Activated naive CD4-positive, alpha-beta T cell treated with anti-CD3 and anti-CD28 coated beads, Interleukin-2, amount 50 U/mL, for 16 hours (primary cell): Measurements from ENCODE around the gene FERMT1.

Experiments used
- DNase-seq: peaks from one replicate; pipeline ENCODE4 v3.0.0-alpha.2; 2020

Gene FERMT1

GRCh38 chr20:6122873-6123648 lies at the start of gene FERMT1:
FERMT1 (minus strand) TSS chr20:6123030; CDS start chr20:6119554, 3,476 bp downstream.
- DNase-seq = peak; percentile 17

GRCh38 chr20:6169251-6169650 lies 46.4 kb upstream of the FERMT1 start:
- no peak for DNase-seq

DNA sequence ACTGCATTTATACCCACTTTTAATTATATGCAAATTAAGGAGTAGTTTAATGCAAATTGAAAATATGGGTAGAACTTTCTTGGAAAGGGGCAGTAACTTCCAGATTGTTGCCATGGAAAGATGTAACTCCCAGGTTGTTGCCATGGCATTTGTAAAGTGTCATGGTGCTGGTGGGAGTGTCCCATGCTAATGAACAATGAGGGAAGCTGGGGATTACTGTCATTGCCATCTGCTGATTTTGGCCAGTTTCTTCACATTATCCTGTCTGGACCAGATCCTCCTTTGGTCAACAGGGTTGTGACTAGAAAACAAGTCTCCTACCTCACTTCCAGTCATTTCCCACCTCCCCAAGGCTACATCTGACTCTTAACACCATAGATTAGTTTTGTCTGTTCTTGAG lies 45.4 kb upstream of the FERMT1 start:
- no peak for DNase-seq

GRCh38 chr20:6165346-6165745 lies 42.5 kb upstream of the FERMT1 start:
- DNase-seq = no peak

- DNase-seq = no peak
Observed at GRCh38 chr20:6164421-6165341, 41.9 kb upstream of the FERMT1 start.

GRCh38 chr20:6160736-6161135 lies 37.9 kb upstream of the FERMT1 start:
- DNase-seq = no peak

DNA sequence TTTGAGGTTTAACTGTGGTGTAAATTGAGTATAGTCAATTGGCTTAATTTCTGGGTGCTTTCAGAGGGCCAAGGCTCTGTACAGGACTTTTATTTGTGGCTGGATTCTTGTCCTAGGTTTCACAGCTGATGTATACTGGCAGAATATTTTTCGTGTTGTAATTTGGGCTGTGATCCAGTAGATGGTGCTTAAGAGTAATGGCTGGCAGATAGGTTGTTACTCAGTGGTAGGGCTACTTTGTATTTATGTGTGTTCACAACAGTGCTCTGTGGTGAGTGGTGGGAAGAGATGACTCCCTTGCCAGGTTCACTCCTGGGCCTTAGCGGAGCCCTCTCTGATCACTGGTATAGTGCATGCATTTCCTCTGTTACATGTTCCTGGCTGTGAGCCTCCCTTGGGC lies 34.5 kb upstream of the FERMT1 start:
- DNase-seq = no peak

GRCh38 chr20:6152777-6153176 lies 29.9 kb upstream of the FERMT1 start:
- no peak for DNase-seq

GRCh38 chr20:6148073-6148472 lies 25.2 kb upstream of the FERMT1 start:
- DNase-seq = no peak

DNA sequence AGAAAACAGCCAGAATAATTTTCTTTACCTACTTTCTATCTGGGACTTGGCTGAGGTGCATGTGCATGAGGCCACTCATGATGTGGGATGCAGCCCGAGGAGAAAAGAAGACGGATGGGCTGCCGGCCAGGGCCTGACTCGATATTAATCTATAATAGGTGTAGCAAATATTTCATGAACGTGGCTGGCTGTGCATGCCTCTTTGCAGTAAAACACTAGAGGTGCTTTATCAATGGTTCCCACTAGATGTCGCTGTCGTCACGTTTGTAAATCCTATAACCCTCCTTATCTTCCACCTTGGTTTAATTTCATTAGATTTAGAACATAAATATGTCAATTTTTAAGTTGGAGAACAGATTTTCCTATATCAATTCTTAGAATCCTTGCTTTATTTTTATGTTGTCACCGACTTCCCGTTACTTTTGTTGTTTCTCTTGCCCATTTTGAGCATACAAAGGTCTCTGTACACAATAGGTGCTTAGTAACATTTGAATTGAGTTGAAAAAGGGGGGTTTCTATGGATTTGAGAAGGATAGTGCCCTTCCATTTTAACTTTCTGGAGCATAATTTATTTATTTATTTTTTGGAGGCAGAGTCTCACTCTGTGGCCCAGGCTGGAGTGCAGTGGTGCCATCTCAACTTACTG lies 19.6 kb upstream of the FERMT1 start:
- peak; percentile 21 for DNase-seq

DNA sequence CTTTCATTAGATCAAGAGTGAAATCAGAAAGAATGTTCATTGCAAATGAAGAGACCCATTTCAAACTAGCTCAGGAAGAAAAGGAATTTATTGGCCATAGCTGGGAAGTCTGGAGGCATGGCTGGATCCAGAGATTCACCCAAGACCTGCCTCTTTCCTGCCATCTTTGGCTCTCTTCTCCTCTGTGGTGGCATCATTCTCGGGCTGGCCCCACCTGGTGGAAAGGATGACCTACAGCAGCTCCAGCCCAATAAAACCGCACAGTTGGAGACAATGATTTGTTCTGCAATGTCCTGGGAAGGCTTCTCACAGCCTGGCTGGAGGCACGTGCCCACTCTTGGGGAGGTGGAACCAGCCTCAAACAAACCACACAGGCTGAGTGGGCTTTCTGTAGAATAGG lies 18.1 kb upstream of the FERMT1 start:
- DNase-seq = no peak

- DNase-seq = no peak
Observed at GRCh38 chr20:6135347-6135746, 12.5 kb upstream of the FERMT1 start.

DNA sequence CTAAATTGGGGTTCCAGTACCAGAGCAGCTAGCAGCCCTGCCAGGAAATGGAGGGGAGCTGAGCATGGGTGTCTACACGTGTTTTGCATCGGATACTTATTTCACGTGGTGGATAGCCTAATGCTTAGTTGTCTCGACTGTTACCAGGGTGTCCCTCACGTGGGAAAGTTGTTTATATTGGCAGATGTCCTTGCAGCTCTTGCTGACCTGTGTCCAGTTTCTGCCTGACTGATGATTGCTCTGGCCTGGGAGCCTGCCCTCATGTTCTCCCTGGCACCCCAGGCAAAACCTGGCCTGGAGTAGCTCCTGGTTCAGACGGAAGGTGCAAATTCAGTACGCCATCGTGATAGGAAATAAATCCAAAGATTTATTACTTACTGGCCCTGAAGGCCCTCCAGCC lies 11.8 kb upstream of the FERMT1 start:
- no peak for DNase-seq

GRCh38 chr20:6130045-6130444 lies 7.2 kb upstream of the FERMT1 start:
- no peak for DNase-seq

- DNase-seq = no peak
Observed at GRCh38 chr20:6127825-6128224, 5.0 kb upstream of the FERMT1 start.

- DNase-seq = no peak
Observed at GRCh38 chr20:6126846-6127245, 4.0 kb upstream of the FERMT1 start.

DNA sequence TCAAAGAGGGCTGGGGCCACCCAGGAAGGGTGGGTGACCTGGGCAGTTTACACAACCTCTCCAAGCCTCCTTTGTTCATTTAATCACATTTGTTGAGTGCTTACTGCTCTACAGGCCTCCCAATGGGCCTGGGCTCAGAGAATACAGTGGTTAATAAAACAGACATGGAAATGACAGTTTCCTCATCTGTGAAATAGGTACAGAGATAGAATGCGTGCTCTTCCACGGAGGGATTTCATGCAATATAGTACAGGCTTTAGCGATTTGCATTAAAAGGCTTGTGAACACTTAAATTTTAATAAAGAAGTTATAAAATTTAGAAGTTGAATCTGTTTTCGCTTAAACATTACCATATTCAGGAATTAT lies 802 bp upstream of the FERMT1 start:
- no peak for DNase-seq

DNA sequence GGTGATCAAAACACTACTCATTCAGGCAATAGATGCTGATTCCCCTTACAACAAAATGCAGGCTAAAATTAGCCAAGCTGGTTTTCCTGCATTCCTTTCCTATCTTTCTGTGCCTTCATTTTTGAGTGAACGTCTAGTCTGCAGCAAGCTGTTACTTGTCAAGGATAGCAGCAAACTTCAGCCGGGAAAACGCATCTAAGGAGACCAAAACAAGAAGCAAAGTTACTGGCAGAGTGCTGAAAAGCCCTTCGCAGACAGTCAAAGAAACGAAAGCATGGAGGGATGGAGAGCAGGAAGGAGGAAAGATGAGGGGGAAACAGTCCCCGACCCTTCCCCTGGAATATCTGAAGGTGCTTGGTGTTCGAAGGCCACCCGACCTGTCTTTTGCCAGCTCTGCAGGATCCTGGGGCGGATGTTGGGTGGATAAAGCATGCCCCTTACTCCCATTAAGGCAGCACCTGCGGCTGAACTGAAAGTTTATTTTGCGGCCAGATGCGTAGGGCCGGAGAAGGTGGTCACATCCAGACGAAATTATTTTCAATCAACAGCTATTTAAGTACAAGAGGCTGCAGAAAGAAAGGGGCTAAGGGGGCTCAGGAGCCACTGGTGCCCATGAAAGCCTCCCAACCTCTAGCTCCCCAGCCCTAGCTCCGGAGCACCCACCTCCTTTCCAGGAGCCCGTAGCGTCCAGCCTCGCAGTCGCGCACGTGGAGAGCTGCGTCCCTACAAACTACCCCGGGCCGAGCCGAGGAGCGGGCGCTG lies 538 bp downstream of the FERMT1 start:
- no peak for DNase-seq

DNA sequence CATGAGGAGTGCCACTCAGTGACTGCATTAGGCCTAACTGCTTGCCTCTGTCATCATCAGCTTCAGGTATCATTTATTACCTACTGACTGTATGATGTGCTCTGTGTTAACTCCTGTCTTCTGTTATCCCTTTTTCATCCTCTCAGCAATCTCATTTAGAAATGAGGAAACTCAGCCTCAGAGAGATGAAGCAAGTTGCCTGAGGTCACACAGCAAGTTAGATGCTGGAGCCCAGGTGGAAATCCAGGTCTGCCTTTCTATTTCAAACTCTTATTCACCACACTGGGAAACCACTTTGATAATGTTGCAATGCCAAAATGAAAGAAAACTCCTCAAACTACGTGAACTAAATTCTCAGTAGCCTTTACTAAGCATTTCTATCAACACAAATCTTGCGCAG lies 1.3 kb downstream of the FERMT1 start:
- no peak for DNase-seq

DNA sequence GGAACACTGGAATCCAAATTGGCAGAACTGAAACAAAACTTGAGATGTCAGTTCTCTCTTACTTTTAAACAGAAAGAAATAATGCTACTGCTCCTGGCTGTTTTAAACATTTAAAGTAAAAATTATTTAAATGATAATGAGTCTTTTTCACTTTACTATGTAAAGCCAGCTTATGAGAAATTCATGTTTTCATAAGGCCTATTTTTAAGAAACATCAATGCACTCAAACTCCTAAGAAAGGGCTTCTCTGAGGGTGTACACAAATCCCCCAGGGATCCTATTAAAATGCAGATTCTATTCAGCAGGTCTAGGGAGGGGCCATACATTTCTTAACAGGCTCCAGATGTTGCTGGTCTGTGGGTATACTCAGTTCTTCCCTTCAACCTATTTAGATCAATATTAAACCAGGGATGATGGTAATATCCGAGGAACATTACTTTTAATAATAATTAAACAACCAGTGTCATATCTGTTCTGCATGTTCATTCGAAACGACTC lies 2.3 kb downstream of the FERMT1 start:
- no peak for DNase-seq

DNA sequence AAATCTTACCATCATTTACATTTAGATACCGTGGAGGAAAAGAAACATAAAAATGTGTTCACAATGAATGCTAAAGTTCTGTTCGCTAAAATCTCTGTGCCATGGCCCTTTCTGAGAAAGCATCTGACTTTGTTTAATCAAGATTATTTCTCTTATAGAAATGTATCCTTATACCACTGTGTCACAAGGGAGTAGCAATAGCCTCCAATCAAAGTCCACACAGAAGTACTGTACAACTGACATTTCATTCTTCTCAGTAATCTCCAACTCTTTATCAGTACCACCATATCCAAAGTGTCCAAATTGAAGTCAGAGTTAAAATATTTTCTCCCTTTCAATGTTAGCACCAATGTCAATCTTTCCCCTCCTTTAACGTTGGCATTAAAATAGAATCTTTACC lies 6.1 kb downstream of the FERMT1 start:
- no peak for DNase-seq

GRCh38 chr20:6115221-6115895 lies 7.5 kb downstream of the FERMT1 start:
- DNase-seq = no peak
